ENCODE results near the gene TRAK1.

TRAK1 gene

DNA sequence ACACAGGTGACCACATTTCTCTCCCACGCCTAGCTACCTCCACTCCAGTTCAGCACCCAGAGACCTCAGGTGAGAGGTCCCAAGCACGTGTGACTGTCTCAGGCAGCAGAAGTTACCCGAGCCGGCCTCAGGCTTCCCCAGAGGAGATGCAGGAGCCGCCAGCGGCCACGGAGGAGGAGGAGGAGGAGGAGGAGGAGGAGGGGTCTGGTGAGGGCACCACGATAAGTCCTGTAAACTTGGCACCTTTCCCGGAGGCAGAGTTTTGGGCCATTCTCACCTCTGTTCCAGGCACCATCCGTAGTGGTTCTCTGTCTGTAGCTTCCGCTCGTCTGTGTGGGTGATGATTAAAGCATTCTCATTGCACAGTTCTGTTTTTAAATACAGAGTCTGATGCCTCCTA lies 118.8 kb downstream of the TRAK1 start:
- no peaks in the 10 kb centered on the region for H3K4me1 ChIP-seq
- H3K4me3 ChIP-seq = no peak overlapping the region
- intact Hi-C loops (cut with DNase I; ENCODE audit: low total_unique reads) = no loop called here
- peaks cover 50 to 83% (median 72%) of the 10 kb centered on the region in 3 donors for H3K36me3 ChIP-seq
- H3K27ac ChIP-seq = no peak overlapping the region
- H3K27me3 ChIP-seq = no peaks in the 10 kb centered on the region
- no peaks in the 10 kb centered on the region for H3K9me3 ChIP-seq
- no peak for DNase-seq
- TF ChIP-seq, protein P1, sequence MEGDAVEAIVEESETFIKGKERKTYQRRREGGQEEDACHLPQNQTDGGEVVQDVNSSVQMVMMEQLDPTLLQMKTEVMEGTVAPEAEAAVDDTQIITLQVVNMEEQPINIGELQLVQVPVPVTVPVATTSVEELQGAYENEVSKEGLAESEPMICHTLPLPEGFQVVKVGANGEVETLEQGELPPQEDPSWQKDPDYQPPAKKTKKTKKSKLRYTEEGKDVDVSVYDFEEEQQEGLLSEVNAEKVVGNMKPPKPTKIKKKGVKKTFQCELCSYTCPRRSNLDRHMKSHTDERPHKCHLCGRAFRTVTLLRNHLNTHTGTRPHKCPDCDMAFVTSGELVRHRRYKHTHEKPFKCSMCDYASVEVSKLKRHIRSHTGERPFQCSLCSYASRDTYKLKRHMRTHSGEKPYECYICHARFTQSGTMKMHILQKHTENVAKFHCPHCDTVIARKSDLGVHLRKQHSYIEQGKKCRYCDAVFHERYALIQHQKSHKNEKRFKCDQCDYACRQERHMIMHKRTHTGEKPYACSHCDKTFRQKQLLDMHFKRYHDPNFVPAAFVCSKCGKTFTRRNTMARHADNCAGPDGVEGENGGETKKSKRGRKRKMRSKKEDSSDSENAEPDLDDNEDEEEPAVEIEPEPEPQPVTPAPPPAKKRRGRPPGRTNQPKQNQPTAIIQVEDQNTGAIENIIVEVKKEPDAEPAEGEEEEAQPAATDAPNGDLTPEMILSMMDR (IDR thresholded peaks at IDR 0.05) = no peak

DNA sequence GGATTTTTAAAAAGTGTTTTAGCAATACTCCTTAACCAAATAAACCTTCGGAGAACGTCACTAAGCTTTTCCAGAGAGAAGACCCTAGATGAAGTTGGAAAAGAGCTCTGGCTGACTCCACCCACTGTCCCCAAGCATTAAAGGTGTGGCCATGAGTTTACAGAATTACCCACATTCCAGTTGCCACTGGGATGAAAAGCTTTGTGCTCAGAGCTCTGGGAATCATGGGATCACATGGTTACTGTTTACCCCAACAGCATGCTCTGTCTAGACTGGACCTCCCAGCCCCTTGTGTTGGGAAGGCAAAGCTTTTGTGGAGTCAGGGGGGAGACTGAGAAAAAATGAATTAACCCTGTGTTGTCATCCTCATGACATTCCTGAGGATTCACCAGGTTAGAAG lies 119.6 kb downstream of the TRAK1 start:
- TF ChIP-seq, protein P1 (IDR thresholded peaks at IDR 0.05) = no peak
- intact Hi-C loops (cut with DNase I; ENCODE audit: low total_unique reads) = no loop called here
- Histone ChIP-seq H3K27me3 (no peaks in the 10 kb centered on the region), H3K27ac (no peak overlapping the region), H3K4me3 (no peak overlapping the region), H3K4me1 (no peaks in the 10 kb centered on the region), H3K36me3 (peaks cover 44 to 80% (median 77%) of the 10 kb centered on the region in 3 donors), H3K9me3 (no peaks in the 10 kb centered on the region)
- no peak for DNase-seq

DNA sequence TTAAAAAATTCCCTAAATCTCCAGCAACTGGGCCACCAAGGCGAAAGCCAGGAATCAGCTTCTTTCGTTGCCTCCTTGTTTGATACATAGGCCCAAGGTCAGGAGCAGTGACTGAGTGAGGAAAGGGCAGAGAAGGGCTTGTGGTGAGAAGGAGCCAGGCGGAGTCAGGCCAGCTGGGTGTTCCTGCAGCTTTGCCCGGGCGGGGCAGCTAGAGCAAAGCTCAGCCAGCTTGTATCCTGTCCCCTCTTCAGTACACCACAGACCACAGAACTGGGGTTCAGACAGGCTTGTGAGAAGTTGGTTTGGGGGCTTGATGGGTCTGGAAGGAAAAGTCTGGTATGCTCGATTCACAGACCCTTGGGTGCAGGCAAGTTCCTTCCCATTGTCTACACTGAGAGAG lies 122.3 kb downstream of the TRAK1 start:
- TF ChIP-seq, protein P1 (IDR thresholded peaks at IDR 0.05) = no peak
- Histone ChIP-seq H3K4me1 (no peaks in the 10 kb centered on the region), H3K27me3 (no peaks in the 10 kb centered on the region), H3K9me3 (no peaks in the 10 kb centered on the region), H3K36me3 (peaks cover 35 to 66% (median 61%) of the 10 kb centered on the region in 3 donors), H3K27ac (no peak overlapping the region), H3K4me3 (no peak overlapping the region)
- intact Hi-C loops (cut with DNase I; ENCODE audit: low total_unique reads) = no loop called here
- DNase-seq = no peak

DNA sequence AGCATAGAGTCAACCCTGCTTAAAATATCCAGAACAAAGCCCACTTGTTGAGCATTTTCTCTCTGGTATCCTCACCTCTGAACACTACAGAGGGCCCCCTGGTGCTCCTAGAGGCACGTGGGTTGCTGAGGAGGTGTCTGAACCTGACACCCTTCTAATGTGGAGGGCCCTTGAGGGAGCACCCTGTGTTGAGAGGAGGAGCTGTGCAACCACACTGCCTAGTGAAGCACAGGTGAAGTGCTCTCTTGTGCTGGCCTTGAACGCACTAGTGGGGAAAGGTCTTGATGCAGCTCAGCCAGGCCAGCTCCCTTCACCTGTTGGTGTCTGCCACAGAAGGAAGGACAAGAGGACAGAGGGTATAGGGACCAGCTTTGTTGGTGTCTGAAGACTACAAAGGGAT lies 122.9 kb downstream of the TRAK1 start:
- intact Hi-C loops (cut with DNase I; ENCODE audit: low total_unique reads) = no loop called here
- Histone ChIP-seq H3K4me3 (no peak overlapping the region), H3K27ac (no peak overlapping the region), H3K27me3 (no peaks in the 10 kb centered on the region), H3K36me3 (peaks cover 28 to 66% (median 54%) of the 10 kb centered on the region in 3 donors), H3K9me3 (no peaks in the 10 kb centered on the region), H3K4me1 (no peaks in the 10 kb centered on the region)
- TF ChIP-seq, protein P1 (IDR thresholded peaks at IDR 0.05) = no peak
- DNase-seq = no peak

DNA sequence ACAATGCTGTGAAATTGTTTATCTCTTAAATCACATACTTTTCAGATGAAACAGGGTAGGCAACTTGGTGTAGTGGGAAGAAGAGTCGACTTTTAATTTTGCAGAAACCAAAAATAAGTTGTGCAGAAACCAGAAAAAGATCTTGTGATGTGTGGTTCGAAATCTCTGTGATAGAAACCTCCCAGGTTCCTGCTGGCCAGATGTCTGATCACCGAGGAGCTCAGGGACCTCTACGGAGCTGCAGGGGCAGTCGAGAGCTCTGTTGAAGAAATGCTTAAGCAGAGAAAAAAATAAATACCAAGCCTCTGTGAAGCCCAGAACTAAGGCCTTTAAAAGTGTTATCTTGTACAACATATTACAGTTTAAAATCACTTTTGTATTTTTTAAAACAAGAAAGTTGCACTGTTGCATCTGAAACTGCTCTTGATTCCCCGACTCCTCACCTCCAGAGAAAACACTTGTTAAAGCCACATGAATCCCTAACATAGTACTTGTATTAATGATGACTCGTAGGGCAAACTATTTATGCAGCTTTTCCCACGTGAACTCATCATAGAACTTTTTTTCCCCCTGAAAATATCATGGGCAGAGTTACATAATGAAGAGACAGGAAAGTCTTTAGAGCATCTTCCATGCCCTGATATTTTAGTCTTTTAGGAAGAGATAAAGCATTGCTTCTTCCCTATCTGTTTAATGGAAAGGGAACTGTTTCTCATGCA lies 123.6 kb downstream of the TRAK1 start:
- TF ChIP-seq, protein P1 (IDR thresholded peaks at IDR 0.05) = no peak
- H3K27me3 ChIP-seq = no peaks in the 10 kb centered on the region
- no peak overlapping the region for H3K27ac ChIP-seq
- no peaks in the 10 kb centered on the region for H3K9me3 ChIP-seq
- DNase-seq = no peak
- peaks cover 22 to 66% (median 51%) of the 10 kb centered on the region in 3 donors for H3K36me3 ChIP-seq
- intact Hi-C loops (cut with DNase I; ENCODE audit: low total_unique reads) = no loop called here
- H3K4me3 ChIP-seq = no peak overlapping the region
- no peaks in the 10 kb centered on the region for H3K4me1 ChIP-seq

All from tibial artery (tissue), 4 donors.